GM23338 (cell line): Measurements from ENCODE around the gene DPF3. TPM values are rescaled to one million over a fixed set of nuclear protein-coding genes. Genes with fewer than 3 reads are reported as not detected.

Experiments used
- ATAC-seq: fragments of 200-7000 bp; cut with Tn5 transposase; 3 replicates; pipeline ENCODE4 v1.9.1; 2020
- DNase-seq: peaks from one replicate; pipeline ENCODE4 v3.0.0-alpha.2; 2015; ENCODE audit warnings: low spot score
- H2AFZ ChIP-seq: fragments of 200-600 bp; sonication (generic); 2 replicates; pipeline ENCODE4 v1.8.0; 2016; ENCODE audit warnings: antibody characterized with exemption, mild to moderate bottlenecking, moderate library complexity
- H3F3A ChIP-seq: fragments of 200-600 bp; sonication (generic); replicated peaks from 2 replicates; pipeline ENCODE4 v1.8.0; 2017; ENCODE audit warnings: antibody characterized with exemption, mixed run types, low read depth
- H3K27ac ChIP-seq: fragments of 200-600 bp; sonication (generic); 2 replicates; pipeline ENCODE4 v1.6.1; 2016; ENCODE audit warnings: low read depth
- H3K27me3 ChIP-seq: fragments of 200-600 bp; sonication (generic); 2 replicates; pipeline ENCODE4 v1.8.0; 2016; ENCODE audit warnings: mild to moderate bottlenecking, mixed run types, moderate library complexity; ENCODE audit not compliant: insufficient read depth
- H3K36me3 ChIP-seq: fragments of 200-600 bp; sonication (generic); 2 replicates; pipeline ENCODE4 v1.8.0; 2016; ENCODE audit warnings: mild to moderate bottlenecking; ENCODE audit not compliant: insufficient read depth
- H3K4me1 ChIP-seq: fragments of 200-600 bp; sonication (generic); 2 replicates; pipeline ENCODE4 v1.8.0; 2016; ENCODE audit warnings: mild to moderate bottlenecking, moderate library complexity; ENCODE audit not compliant: insufficient read depth
- H3K4me2 ChIP-seq: fragments of 200-600 bp; sonication (generic); 2 replicates; pipeline ENCODE4 v1.7.1; 2017; ENCODE audit warnings: mixed run types
- H3K4me3 ChIP-seq: fragments of 200-600 bp; sonication (generic); 2 replicates; pipeline ENCODE4 v1.6.1; 2016; ENCODE audit warnings: mixed run types
- H3K79me2 ChIP-seq: fragments of 200-600 bp; sonication (generic); replicated peaks from 2 replicates; pipeline ENCODE4 v1.8.0; 2017; ENCODE audit warnings: mild to moderate bottlenecking; ENCODE audit not compliant: insufficient read depth
- H3K9me2 ChIP-seq: fragments of 200-600 bp; sonication (generic); 2 replicates; pipeline ENCODE4 v1.8.0; 2017; ENCODE audit not compliant: insufficient read depth
- H4K20me1 ChIP-seq: fragments of 200-600 bp; sonication (generic); replicated peaks from 2 replicates; pipeline ENCODE4 v1.8.0; 2017; ENCODE audit warnings: mild to moderate bottlenecking; ENCODE audit not compliant: insufficient read depth
- H3K27ac Mint-ChIP-seq: 2 replicates; pipeline ENCODE4 v1.8.0; 2020; ENCODE audit warnings: inconsistent platforms, mild to moderate bottlenecking, moderate library complexity, mixed read lengths
- H3K27me3 Mint-ChIP-seq: 3 replicates; pipeline ENCODE4 v1.8.0; 2022; ENCODE audit warnings: low read depth, mild to moderate bottlenecking, moderate library complexity, mixed read lengths, inconsistent platforms; ENCODE audit not compliant: insufficient read depth, poor library complexity
- H3K36me3 Mint-ChIP-seq: 3 replicates; pipeline ENCODE4 v1.8.0; 2021; ENCODE audit warnings: low read depth, mild to moderate bottlenecking, inconsistent platforms, moderate library complexity, mixed read lengths
- H3K4me1 Mint-ChIP-seq: 3 replicates; pipeline ENCODE4 v1.8.0; 2020; ENCODE audit warnings: mild to moderate bottlenecking, inconsistent platforms, mixed read lengths
- H3K4me3 Mint-ChIP-seq: 3 replicates; pipeline ENCODE4 v1.8.0; 2021; ENCODE audit warnings: moderate library complexity, mild to moderate bottlenecking, inconsistent platforms, mixed read lengths
- H3K9me3 Mint-ChIP-seq: 3 replicates; pipeline ENCODE4 v1.8.0; 2020; ENCODE audit warnings: moderate library complexity, mild to moderate bottlenecking, inconsistent platforms, mixed read lengths
- EZH2phosphoT487 ChIP-seq: fragments of 200-600 bp; sonication (generic); IDR thresholded peaks from one replicate; pipeline ENCODE4 v1.8.1; 2018; ENCODE audit warnings: antibody characterized with exemption; ENCODE audit not compliant: unreplicated experiment
- JUNB ChIP-seq: IDR thresholded peaks from one replicate; pipeline ENCODE4 v1.6.1; 2016; ENCODE audit warnings: antibody characterized with exemption; ENCODE audit not compliant: unreplicated experiment
- POLR2AphosphoS5 ChIP-seq: IDR thresholded peaks from 2 replicates; pipeline ENCODE4 v1.6.1; 2016; ENCODE audit warnings: antibody characterized with exemption, low read depth
- STAT1 ChIP-seq: IDR thresholded peaks from one replicate; pipeline ENCODE4 v1.6.1; 2016; ENCODE audit warnings: antibody characterized with exemption; ENCODE audit not compliant: unreplicated experiment
- polyA plus RNA-seq: library from polyadenylated mRNA; unstranded; fragments of >200 nt; fragmentation: Nextera tagmentation; extraction: Ambion mirVana; gene quantifications from 2 replicates; pipeline ENCODE4 v1.2.1, GENCODE V29; 2016
- total RNA-seq: library from RNA; depleted of rRNA; stranded (reverse); fragments of >200 nt; shearing (Covaris generic); gene quantifications from 2 replicates; pipeline ENCODE4 v1.2.3, GENCODE V29; 2014
- TF ChIP-seq, protein P1 (sequence below): fragments of 250-450 bp; sonication (Bioruptor Pico); IDR thresholded peaks from 2 replicates; pipeline ENCODE4 v1.5.0; 2020; ENCODE audit warnings: mild to moderate bottlenecking, moderate library complexity
- TF ChIP-seq, protein P2 (sequence below), 2 experiments: fragments of 200-600 bp in 1 of 2; sonication (generic) in 1 of 2; conservative IDR thresholded peaks; 2 replicates each; pipeline versions ENCODE4 v1.5.1 to v1.6.1; 2016 to 2017; ENCODE audit warnings: antibody characterized with exemption in 2 of 2, low read depth in 2 of 2, mild to moderate bottlenecking in 2 of 2, moderate library complexity in 1 of 2

The DPF3 gene
- total and polyA plus RNA-seq, 2 experiments from 2014 or later: 0.18 to 1.0 TPM

GRCh38 chr14:72583316-72584272 is 310.3 kb downstream of the DPF3 start (continued):
- TF ChIP-seq, protein P1, sequence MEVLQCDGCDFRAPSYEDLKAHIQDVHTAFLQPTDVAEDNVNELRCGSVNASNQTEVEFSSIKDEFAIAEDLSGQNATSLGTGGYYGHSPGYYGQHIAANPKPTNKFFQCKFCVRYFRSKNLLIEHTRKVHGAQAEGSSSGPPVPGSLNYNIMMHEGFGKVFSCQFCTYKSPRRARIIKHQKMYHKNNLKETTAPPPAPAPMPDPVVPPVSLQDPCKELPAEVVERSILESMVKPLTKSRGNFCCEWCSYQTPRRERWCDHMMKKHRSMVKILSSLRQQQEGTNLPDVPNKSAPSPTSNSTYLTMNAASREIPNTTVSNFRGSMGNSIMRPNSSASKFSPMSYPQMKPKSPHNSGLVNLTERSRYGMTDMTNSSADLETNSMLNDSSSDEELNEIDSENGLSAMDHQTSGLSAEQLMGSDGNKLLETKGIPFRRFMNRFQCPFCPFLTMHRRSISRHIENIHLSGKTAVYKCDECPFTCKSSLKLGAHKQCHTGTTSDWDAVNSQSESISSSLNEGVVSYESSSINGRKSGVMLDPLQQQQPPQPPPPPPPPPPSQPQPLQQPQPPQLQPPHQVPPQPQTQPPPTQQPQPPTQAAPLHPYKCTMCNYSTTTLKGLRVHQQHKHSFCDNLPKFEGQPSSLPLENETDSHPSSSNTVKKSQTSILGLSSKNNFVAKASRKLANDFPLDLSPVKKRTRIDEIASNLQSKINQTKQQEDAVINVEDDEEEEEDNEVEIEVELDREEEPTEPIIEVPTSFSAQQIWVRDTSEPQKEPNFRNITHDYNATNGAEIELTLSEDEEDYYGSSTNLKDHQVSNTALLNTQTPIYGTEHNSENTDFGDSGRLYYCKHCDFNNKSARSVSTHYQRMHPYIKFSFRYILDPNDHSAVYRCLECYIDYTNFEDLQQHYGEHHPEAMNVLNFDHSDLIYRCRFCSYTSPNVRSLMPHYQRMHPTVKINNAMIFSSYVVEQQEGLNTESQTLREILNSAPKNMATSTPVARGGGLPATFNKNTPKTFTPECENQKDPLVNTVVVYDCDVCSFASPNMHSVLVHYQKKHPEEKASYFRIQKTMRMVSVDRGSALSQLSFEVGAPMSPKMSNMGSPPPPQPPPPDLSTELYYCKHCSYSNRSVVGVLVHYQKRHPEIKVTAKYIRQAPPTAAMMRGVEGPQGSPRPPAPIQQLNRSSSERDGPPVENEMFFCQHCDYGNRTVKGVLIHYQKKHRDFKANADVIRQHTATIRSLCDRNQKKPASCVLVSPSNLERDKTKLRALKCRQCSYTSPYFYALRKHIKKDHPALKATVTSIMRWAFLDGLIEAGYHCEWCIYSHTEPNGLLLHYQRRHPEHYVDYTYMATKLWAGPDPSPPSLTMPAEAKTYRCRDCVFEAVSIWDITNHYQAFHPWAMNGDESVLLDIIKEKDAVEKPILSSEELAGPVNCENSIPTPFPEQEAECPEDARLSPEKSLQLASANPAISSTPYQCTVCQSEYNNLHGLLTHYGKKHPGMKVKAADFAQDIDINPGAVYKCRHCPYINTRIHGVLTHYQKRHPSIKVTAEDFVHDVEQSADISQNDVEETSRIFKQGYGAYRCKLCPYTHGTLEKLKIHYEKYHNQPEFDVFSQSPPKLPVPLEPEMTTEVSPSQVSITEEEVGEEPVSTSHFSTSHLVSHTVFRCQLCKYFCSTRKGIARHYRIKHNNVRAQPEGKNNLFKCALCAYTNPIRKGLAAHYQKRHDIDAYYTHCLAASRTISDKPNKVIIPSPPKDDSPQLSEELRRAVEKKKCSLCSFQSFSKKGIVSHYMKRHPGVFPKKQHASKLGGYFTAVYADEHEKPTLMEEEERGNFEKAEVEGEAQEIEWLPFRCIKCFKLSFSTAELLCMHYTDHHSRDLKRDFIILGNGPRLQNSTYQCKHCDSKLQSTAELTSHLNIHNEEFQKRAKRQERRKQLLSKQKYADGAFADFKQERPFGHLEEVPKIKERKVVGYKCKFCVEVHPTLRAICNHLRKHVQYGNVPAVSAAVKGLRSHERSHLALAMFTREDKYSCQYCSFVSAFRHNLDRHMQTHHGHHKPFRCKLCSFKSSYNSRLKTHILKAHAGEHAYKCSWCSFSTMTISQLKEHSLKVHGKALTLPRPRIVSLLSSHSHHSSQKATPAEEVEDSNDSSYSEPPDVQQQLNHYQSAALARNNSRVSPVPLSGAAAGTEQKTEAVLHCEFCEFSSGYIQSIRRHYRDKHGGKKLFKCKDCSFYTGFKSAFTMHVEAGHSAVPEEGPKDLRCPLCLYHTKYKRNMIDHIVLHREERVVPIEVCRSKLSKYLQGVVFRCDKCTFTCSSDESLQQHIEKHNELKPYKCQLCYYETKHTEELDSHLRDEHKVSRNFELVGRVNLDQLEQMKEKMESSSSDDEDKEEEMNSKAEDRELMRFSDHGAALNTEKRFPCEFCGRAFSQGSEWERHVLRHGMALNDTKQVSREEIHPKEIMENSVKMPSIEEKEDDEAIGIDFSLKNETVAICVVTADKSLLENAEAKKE (CRISPR knock-in tag): no peak
- no peak for TF ChIP-seq JUNB

GRCh38 chr14:72582582-72582981 is 311.3 kb downstream of the DPF3 start:
- Mint-ChIP-seq H3K27ac (no peak overlapping the region), H3K36me3 (no peaks in the 10 kb centered on the region), H3K27me3 (no peaks in the 10 kb centered on the region), H3K4me1 (no peaks in the 10 kb centered on the region), H3K4me3 (no peak overlapping the region), H3K9me3 (no peaks in the 10 kb centered on the region)
- ATAC-seq (no peak), DNase-seq (no peak)
- H3K4me1 ChIP-seq: no peaks in the 10 kb centered on the region
- H3K27me3 ChIP-seq: no peaks in the 10 kb centered on the region
- no peak overlapping the region for H2AFZ ChIP-seq
- no peaks in the 10 kb centered on the region for H3F3A ChIP-seq
- H4K20me1 ChIP-seq: no peaks in the 10 kb centered on the region
- no peak overlapping the region for H3K27ac ChIP-seq
- no peak overlapping the region for H3K4me2 ChIP-seq
- no peak overlapping the region for H3K4me3 ChIP-seq
- H3K79me2 ChIP-seq: no peaks in the 10 kb centered on the region
- no peaks in the 10 kb centered on the region for H3K36me3 ChIP-seq
- H3K9me2 ChIP-seq: peaks cover 16% of the 10 kb centered on the region
- TF ChIP-seq POLR2AphosphoS5: no peak
- TF ChIP-seq, protein P2, sequence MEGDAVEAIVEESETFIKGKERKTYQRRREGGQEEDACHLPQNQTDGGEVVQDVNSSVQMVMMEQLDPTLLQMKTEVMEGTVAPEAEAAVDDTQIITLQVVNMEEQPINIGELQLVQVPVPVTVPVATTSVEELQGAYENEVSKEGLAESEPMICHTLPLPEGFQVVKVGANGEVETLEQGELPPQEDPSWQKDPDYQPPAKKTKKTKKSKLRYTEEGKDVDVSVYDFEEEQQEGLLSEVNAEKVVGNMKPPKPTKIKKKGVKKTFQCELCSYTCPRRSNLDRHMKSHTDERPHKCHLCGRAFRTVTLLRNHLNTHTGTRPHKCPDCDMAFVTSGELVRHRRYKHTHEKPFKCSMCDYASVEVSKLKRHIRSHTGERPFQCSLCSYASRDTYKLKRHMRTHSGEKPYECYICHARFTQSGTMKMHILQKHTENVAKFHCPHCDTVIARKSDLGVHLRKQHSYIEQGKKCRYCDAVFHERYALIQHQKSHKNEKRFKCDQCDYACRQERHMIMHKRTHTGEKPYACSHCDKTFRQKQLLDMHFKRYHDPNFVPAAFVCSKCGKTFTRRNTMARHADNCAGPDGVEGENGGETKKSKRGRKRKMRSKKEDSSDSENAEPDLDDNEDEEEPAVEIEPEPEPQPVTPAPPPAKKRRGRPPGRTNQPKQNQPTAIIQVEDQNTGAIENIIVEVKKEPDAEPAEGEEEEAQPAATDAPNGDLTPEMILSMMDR (conservative IDR thresholded peaks at IDR 0.05; ENCODE audit: low read depth in 2 of 2): no peak
- TF ChIP-seq STAT1: no peak
- TF ChIP-seq, protein P1 (CRISPR knock-in tag): no peak
- TF ChIP-seq EZH2phosphoT487: no peak
